AG04449 (cell line): ENCODE data around the gene ACSL1.

Source experiments
- CTCF ChIA-PET: fragments of 350-600 bp; formaldehyde crosslinking; extraction: SDS; loops from one replicate; lab custom pipeline; 2021; ENCODE audit warnings: antibody characterized with exemption; lab: Yijun Ruan, JAX
- POLR2A ChIA-PET: fragments of 400-600, 350-600 bp; formaldehyde crosslinking; extraction: SDS; loops from one replicate; lab custom pipeline; 2020; ENCODE audit warnings: antibody characterized with exemption, inconsistent platforms; lab: Yijun Ruan, JAX
- DNase-seq: peaks from one replicate; pipeline ENCODE4 v3.0.0-alpha.2; 2010; ENCODE audit warnings: low read depth, low spot score
- H3K4me3 ChIP-seq: 2 replicates; pipeline ENCODE4 v1.5.1; 2011; ENCODE audit warnings: low read depth, mild to moderate bottlenecking, control low read depth, low read length
- CTCF ChIP-seq: IDR thresholded peaks from one replicate; pipeline ENCODE4 v1.5.1; 2011; ENCODE audit warnings: mild to moderate bottlenecking, moderate library complexity, low read length, control low read depth, inconsistent platforms; ENCODE audit not compliant: insufficient read depth; ENCODE audit errors: missing control alignments

Gene ACSL1

GRCh38 chr4:184811526-184812198 is 14.1 kb downstream of the ACSL1 start:
- H3K4me3 ChIP-seq, result no peak overlapping the region
- ChIA-PET POLR2A (no interaction called here), CTCF (no interaction called here)
- no peak for DNase-seq
- no peak for TF ChIP-seq CTCF

- no peak for DNase-seq
- ChIA-PET POLR2A (no interaction called here), CTCF (no interaction called here)
- H3K4me3 ChIP-seq, result no peak overlapping the region
- TF ChIP-seq CTCF, result no peak
Measured at GRCh38 chr4:184810720-184811119, 15.0 kb downstream of the ACSL1 start.

GRCh38 chr4:184808713-184809050 is 17.1 kb downstream of the ACSL1 start:
- H3K4me3 ChIP-seq, result no peak overlapping the region
- no peak for TF ChIP-seq CTCF
- DNase-seq, result no peak
- ChIA-PET CTCF (no interaction called here), POLR2A (no interaction called here)

- POLR2A ChIA-PET, result no interaction called here
- no peak for DNase-seq
- TF ChIP-seq CTCF, result no peak
- CTCF ChIA-PET, result no interaction called here
- no peak overlapping the region for H3K4me3 ChIP-seq
Measured at GRCh38 chr4:184807797-184808712, 17.7 kb downstream of the ACSL1 start.

GRCh38 chr4:184807256-184807655 is 18.5 kb downstream of the ACSL1 start:
- no peak overlapping the region for H3K4me3 ChIP-seq
- ChIA-PET CTCF (no interaction called here), POLR2A (no interaction called here)
- DNase-seq, result no peak
- TF ChIP-seq CTCF, result no peak

GRCh38 chr4:184806711-184807110 is 19.1 kb downstream of the ACSL1 start:
- no peak for DNase-seq
- H3K4me3 ChIP-seq, result no peak overlapping the region
- POLR2A ChIA-PET, result no interaction called here
- TF ChIP-seq CTCF, result no peak
- CTCF ChIA-PET, result no interaction called here
